NOMO-1 treated with dmso at 0.1 percent for 144 hours (cell line): Measurements from ENCODE around the gene HPF1.
"Not testable (repeated sequence)": the region's sequence is repeated elsewhere in the genome, so short reads cannot be mapped to it uniquely, and the experiment has no call there.

Experiments used
- DNase-seq: peaks from one replicate; lab custom pipeline; 2025; ENCODE audit not compliant: unreplicated experiment; lab: John Stamatoyannopoulos, UW

Gene HPF1

GRCh38 chr4:169741569-169741968 is 16.2 kb downstream of the HPF1 start:
- no peak for DNase-seq

GRCh38 chr4:169738604-169739003 is 19.1 kb downstream of the HPF1 start:
- DNase-seq = not testable (repeated sequence)

GRCh38 chr4:169730564-169730963 is 27.2 kb downstream of the HPF1 start:
- DNase-seq = no peak

GRCh38 chr4:169727616-169728015 is 30.1 kb downstream of the HPF1 start:
- no peak for DNase-seq

DNA sequence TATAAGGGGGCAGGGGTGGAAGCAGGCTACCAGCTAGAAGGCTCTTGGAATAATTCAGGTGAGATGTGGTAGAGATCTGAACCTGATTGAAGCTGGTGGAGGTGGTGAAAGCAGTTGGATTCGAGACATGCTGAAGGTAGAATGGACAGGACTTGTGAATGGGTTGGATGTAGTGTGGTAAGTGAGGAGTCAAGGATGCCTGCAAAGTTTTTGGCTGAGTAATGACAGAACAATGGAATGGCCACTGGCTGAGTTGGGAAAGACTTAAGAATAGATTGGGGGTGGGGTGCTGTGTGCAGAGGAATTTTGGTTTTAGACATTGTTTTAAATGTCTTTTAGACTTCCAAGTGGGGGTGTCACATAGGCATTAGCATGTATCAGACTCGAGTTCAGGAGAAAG is 33.5 kb downstream of the HPF1 start:
- no peak for DNase-seq

- no peak for DNase-seq
These were observed 34.4 kb downstream of the HPF1 start for GRCh38 chr4:169723207-169723965.

- no peak for DNase-seq
These were observed 37.2 kb downstream of the HPF1 start for GRCh38 chr4:169720529-169720928.

- DNase-seq = no peak
These were observed 41.1 kb downstream of the HPF1 start for GRCh38 chr4:169716677-169717076.

DNA sequence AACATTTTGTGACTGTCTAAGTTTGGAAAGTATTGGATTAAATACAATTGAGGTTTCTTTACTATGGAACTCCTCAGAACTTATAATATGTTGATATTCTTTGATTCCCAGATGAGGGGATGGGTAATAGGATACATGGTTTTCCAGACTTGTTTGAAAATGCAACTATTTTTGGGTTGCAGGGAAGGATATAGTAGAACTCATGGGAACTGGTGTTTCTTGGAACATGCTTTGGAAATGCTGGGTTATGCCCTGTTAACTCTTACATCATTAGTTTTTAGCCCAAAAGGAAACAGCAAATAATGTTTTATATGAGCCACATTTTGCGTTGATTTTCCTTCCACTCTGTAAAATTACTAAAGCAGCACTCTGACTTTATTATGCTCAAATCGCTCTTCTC is 41.9 kb downstream of the HPF1 start:
- no peak for DNase-seq

- no peak for DNase-seq
These were observed 49.6 kb downstream of the HPF1 start for GRCh38 chr4:169707958-169708643.

- no peak for DNase-seq
These were observed 59.4 kb downstream of the HPF1 start for GRCh38 chr4:169698331-169698730.

DNA sequence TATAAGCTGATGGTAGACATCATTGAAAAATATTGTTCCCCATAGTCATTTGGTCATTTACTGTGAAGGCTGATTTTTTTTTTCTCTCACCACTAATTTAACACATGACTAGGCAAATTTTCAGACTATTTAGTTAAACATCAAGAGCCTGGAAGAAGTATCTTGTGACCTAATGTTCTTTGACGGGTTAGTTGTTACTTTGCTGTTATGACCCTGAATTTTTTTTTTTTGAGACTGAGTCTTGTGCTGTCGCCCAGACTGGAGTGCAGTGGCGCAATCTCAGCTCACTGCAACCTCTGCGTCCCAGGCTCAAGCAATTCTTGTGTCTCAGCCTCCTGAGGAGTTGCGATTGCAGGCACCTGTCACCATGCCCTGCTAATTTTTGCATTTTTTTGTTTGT is 67.0 kb downstream of the HPF1 start:
- no peak for DNase-seq

DNA sequence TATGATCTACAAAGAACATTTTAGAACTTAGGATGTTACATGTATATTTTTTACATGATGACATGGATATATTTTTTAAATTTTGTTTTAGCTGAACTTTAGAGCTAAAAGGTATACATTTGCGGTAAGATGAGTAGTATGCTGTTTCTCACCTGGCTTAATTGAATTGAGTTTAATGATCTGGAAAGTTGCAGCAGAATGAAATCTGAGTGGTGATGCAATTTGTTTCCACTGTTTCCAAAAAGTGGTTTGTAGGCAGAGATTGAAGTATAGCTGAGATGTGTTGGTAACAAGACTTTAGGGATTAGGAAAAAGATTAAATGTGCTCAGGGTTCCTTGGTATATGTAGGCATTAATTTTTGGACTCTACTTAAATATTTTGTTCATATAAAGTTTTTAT is 68.1 kb downstream of the HPF1 start:
- DNase-seq = no peak

DNA sequence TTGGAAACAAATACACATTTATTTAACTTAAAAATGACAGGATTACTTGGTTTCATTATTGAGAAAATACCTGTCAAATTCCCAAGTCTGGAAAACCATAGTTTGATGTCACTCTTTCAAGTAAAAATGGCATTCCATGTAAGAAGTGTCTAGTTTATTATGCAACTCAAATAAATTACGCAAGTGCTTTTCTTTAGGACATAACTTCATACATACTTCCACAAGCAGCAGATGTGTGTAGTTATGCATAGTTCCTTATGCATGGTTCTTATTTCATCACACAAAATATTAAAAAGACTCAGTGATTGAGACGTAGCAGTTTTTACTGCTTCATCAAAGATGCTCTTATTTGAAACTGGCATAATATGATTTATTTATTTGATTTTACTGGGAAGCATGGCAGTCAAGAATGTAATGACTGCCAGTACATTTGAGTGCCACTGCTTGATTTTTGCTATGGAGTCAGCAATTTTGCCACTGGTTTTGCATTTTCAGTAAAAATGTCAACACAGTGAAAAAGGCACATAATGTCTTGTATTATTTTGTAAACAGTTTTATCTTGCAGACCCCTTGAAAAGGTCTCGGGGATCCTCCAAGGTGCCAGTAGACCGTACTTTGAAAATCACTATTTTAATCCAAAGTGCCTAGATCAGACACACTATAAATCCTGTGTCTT is 75.2 kb downstream of the HPF1 start:
- no peak for DNase-seq
